Fibroblast of skin of scalp (primary cell): Measurements from ENCODE around the gene TNIK.
"Not testable (repeated sequence)": the region's sequence is repeated elsewhere in the genome, so short reads cannot be mapped to it uniquely, and the experiment has no call there.

ENCODE experiments used
- DNase-seq: peaks from one replicate; pipeline ENCODE4 v3.0.0-alpha.2; 2013

The TNIK gene

DNA sequence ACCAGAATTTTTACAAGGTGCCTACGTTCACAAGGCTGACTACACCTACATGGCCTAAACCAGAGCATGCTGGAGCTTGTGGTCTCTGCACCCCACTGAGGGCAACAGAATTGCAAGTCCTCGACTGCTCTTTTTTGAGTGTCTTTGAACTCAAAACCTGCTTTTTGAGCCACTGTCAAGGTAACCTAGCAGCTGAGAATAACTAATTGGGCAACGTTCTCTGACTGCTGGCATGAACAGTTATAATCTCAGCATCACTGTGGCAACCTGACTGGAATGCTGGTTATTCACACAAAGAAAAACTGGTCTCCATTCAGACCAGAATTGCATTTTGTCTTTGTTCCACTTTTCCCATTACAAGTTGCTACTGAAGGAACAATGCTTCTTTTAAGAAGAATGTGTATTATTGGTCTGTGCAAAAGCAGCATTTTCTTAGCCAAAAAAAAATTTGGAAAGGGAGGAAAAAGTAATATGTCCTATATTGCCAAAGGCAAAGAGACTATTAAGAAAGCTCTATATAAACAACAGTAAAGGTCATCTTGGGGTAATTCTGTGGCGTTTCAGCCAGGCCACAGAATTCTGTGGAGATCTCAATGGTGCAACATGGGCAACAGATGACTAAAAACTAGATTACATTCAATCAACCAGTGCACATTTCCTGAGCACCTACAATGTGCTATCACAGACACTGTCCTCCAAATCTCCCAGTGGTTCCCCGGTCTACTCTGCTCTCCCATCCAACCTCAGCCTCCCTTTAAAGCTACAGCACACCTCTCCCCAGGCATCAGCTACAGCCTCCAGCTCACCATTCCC lies 76.8 kb downstream of the TNIK start:
- no peak for DNase-seq

DNA sequence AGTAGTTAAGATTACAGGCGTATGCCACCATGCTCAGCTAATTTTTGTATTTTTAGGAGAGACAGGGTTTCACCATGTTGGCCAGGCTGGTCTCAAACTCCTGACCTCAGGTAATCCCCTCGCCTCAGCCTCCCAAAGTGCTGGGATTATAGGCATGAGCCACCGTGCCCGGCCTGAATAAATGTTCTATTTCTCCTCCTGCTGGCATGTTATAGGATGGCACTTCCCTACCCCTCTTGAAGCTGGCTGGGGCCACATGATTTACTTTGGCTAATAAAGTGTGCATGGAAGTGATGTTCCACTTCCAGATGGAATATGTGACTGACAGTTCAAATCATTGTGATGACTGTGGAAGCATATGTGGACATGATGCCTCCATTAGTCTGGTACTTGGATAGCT lies 77.9 kb downstream of the TNIK start:
- not testable (repeated sequence) for DNase-seq

DNA sequence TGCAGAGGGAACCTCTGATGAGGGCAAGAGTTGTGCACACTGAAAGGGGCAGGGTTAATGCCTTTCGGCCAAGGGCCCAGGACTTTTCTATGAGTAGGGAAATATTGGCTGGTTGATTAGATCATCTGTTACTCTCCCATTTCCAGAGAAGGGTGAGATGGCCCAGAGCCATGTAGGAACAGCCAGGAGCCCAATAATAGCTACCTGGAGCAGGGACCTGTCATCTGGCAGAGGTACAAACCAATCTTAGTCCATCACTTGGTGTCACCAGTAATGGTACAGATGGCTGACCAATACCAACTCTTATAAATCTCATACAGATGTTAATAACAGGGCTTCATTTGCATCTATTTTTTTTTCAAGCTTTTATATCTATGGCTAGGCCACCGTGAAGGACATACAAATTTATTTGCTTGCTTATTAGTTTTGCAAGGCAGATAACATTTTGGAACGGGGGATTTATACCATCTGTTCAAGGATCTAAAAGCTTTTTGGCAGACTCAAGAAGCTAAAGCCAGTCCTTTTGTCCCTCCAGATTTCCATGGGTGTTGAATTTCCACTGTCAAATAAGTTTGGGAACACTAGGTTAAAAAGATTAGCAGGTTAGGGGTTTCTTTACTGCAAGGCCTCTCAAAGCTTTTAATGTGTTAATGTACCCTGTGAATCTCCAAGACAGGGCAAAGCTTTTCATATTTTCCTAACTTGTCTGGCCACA lies 79.3 kb downstream of the TNIK start:
- no peak for DNase-seq

DNA sequence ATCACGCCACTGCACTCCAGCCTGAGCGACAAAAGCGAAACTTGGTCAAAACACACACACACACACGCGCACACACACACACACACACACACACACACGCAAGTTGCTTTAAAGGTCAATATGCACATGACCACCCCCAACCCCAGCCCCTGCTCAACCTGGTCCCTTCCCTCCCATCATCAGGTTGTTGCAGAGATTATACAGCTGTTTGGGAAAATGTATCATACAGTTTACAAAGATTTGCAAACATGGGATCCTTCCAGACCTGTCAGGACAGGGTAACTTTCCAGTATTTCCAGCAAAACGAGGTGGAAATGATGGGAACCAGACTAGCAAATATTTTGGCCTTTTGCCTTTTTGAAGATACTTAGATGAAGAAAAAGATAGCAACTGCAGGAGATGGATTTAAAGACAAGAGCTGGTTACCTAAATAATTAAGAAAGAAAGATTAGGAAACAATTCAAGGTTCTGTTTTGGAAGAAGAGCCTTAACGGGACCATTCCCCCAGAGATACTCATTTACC lies 80.2 kb downstream of the TNIK start:
- DNase-seq: no peak

DNA sequence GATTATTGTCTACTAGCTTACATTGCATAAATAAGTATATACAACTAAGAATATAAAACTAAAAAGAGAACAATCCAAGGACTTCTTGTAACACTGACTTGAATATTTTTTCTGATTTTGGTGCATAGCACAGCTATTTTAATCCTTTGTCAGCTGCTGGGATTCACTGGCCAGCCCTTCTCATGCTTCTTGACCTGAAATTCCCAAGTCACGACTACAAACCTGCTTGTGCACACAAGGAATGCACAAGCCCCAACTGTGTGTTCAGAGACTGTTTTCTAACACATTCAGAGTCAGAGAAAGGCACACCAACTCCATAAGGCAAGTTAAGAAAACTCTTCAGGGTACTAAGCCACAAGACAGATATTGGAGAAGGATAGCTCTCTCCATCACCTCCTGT lies 80.9 kb downstream of the TNIK start:
- peak; percentile 62 for DNase-seq

DNA sequence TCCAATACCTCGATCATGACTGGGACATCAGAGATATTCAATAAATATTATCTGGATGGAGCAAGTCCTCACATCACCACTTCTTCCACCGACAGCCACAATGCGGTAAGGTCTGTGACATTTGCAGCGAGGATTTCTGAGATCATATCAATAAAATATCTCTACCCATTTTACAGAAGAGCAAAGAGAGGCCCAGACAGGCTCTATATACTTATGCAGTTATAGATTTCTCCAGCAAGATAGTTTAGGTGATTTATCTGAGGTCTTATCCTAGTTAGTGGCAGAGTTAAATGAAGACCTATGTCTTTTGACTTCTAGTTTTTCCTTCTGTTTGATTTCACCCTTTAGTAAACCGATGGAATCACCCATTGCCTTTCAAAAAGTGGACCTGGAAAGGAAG lies 81.6 kb downstream of the TNIK start:
- no peak for DNase-seq

DNA sequence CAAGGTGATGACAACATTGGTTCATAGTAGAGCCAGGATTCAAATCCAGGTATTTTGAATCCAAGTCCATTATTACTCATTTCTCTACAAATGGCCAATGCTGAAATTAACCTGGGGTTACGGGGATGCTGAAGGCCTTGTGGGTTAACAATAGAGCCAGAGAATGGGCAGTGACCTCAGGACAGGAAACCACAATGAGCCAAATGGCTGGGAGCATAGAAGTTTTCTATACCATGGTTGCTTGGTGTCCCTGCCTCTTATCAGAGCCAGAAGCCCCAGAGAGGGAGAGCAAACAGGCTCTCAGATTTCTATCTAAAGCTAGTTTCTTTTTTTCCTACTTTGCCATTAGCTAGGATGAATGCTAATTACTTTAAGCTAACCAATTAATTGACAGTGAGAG lies 82.3 kb downstream of the TNIK start:
- DNase-seq: no peak

DNA sequence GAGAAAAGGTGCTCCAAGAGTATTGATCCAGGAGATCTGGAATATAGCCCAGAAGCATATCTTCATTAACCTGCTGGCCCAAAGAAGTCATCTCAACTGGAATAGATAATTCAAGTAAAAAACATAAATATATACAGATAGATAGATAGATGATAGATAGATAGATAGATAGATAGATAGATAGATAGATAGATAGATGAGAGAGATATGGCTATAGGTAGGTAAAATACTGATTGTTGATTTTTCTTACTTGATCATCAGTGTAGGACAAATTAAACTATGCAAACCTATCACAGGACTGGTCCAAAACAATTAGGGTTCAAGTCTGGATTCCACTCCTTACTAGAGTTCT lies 83.6 kb downstream of the TNIK start:
- DNase-seq: no peak

DNA sequence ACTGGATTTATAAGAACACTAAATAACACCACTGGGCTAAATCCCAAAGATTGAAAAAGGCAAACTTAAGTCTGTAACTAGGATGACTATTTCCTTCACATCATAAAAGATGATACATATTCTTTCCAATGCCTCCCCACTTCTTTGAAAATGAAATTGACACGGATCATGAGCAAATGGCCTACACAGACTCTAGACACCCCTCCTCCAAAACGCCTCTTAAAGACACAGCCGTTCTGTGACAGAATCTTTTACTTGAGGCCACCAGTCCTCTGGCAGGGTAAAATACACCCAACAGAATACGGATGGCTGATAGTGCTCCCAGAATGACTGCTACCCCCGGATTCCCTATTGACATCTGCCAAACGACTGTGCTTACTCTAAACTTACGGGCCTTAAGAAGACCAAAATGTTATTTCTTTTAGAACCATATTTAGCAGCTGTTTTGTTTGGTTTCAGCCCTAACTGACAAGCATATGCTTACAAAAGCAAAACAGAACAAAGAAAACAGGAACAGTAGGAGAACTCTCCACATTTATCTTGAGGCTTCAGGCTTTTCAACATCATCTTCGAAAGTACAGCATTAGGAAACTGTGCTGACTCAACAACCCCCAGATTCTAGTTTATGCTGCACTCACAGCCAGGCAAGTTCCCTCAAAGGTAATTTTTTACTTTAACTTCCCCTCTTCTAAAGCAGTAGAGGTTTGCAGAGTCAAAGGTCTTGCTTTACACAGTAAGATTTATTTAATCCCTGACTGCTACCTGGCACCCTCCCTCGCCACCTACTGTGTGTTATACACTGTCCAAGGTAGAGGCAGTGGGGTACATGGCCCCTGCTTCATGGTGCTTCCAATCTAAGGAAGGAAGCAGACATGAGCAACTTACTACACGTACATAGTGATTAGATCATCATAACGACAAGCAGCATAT lies 84.3 kb downstream of the TNIK start:
- no peak for DNase-seq

DNA sequence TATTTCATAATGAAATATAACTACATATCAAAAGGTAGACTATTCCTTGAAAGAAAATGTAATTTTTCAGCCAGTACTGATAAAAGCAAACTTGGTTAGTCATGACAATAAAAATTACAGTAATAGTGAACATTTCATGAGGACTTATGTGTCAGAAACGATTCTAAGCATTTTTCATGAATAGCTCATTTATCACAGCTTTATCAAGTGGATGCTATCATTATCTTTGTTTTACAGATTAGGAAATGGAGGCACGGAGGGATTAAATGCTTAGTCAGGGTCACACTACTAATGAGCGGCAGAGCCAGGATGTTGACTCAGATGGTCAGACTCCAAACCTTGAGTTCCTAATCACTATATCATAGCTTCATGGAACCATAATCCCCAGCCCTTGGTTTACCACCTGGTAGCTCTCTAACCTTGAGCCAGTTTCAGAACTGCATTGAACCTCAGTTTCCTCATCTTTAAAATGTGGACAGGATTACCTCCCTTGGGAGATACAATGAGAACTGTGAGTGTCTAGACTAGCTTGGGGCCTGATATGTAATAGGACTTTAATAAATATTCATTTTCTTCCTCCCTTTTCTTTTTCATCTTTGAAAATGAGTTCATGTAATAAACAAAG lies 85.4 kb downstream of the TNIK start:
- peak; percentile 60 for DNase-seq

DNA sequence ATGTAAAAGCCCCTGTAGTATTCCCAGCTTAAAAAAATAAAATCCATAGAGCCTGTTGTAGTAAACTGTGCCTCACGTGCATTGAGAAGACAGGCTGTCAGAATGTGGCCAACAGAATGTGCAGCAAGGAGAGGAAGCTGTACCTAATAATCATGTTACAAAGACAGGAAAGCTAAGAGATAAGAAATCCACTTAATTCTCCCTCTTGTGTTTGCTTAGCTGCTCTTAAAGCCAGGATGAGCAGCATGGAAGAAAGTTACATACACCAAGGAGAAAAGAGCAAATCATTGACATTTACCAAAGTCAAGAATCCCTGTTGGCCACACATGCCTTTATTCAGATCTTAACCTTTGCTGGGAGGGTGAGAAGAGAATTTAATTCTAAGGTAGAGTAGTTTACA lies 85.9 kb downstream of the TNIK start:
- DNase-seq: no peak

DNA sequence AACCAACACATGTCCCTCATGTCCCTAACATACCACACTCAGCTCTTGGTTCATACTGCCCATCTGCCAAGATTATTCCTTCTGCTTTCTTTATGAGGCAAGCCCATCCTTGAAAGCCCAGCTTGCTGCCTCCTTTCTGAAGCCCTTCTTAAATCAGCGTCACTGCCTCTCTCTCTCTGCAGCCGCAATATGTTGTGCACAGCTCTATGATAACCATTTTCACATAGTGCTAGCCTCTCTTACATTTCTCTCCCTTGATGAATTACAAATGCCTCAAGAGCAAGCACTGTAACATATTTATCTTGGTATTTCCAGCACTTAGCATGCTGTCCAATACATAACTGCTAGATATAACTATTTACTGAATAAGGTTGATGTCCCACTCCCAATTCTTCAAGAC lies 86.5 kb downstream of the TNIK start:
- no peak for DNase-seq

DNA sequence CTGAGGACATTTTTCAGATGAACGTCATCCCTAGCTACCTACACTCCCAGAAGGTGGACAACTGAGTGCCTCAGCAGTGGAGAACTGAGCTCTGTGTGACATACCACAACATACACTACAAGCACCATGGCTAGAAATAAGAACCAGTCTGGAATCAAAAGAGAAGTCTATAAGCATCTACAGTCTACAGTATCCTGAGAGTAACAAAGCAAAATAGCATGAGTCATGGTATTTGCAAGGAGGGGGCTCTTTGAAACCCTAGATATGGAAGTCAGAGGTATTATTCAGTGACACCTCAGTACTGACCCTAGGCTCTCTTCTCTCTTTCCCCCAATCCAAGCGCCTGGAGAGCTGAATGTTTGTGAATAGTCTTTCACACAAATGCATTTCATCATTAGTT lies 87.5 kb downstream of the TNIK start:
- no peak for DNase-seq

DNA sequence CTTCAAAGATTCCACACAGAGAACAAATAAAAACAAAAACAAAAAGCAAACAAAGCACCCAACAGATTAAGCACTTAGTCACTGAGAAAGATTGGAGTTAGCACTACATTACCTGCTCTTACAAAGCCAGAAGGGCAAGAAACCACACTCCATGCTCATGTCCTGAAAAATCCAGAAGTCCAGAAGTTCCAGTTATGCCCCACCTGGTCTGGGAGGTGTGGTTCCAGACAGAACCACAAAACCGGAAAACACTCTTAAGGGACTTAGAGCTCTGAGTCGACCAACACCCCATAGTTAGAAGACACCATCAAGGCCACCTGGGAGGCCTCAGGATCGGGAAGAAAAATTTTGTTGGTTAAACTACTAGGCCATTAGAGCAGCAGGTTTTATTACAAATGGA lies 88.9 kb downstream of the TNIK start:
- no peak for DNase-seq

DNA sequence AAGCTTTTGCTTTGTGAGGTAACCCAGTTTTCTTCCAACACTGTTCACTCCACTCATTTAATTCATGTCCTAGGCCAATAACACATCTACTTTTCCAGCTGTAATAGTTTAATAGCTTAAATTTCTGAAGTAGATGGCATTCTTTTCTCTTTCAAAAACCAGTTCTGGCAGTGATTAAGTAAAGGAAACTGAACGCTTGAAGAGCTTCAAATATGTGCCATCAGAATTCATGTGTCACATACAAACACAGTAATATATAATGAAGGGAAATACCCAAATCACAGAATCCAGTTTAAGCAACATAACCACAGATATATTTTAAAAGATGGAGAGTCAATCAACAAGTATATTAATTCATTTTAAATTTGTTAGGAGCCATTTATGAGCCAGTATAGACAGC lies 91.0 kb downstream of the TNIK start:
- no peak for DNase-seq

DNA sequence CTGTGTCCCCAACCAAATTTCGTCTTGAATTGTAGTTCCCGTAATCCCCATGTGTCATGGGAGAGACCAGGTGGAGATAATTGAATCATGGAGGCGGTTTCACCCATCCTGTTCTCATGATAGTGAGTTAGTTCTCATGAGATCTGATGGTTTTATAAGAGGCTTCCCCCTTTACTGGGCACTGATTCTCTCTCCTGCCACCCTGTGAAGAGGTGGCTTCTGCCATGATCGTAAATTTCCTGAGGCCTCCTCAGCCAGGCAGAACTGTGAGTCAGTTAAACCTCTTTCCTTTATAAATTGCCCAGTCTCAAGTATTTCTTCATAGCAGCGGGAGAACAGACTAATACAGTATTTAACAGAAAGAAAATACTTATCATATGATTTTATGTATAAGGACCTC lies 93.5 kb downstream of the TNIK start:
- not testable (repeated sequence) for DNase-seq

DNA sequence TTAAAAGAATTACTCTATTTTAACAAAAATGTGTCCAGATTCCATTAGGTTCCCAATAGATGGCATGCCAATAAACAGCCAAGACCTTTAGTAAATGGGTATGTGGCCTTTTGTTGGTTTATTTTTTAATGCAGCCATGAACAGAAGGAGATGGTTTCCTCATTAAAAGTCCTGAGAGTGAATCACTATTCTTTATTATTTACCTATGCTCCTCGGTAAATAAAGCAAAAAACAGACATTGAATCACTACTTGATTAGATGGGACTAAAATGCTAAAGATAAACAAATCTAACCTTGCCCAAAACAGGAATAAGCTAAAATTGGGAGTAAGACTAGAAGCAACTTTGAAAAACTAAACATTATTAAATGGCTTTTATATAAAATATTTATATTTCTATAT lies 94.2 kb downstream of the TNIK start:
- DNase-seq: no peak

DNA sequence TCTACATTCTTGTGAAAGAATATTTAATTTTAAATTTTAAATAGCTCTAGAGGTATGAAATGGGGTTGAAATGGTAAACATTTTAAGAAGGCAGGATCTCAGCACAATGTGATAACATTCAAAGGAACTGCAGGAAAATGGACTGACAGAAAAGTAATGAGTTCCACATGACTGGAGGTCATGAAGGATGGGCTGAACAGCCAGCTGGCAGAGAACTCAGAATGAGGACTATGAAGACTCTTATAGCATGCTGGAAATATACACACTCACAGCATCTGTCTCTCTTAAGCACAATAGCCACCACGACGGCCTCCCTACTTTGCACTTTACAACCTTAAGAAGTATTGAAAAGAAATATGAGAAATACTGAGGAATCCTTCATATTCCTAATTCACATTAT lies 94.7 kb downstream of the TNIK start:
- no peak for DNase-seq

DNA sequence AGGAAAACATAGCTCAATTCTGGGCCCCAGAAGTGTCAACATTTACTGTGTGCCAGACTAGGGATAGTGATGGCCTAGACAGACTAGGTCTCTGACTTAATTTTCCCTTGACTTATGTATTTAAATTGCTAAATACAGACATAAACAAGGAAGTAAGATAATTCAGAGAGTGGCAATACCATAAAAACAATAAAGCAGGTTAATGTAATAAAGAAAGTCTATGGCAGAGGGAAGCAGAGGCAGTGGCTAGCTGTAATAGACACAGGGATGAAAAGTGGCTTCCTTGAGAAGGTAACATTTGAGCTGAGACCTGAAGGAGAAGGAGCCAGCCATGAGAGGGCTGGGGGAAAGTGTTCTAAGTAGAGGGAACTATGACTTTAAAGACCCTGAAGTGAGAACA lies 95.7 kb downstream of the TNIK start:
- DNase-seq: no peak

DNA sequence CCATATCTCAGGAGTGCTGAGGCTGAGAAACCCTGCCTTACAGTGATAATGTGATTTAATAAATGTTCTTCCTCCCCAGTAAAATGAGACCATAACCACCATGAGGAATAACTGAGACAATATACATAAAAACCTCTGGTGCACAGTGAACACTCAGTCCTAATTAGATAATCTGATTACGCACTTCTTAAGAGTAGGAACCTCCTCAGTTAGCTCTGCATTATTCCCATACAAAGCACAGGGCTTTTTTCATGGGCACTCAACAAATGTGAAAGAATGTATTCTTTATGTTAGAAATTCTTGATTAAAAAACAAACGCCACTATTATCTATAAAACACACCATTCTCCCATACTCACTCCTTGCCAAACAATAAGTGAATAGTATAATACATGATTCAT lies 97.0 kb downstream of the TNIK start:
- no peak for DNase-seq

DNA sequence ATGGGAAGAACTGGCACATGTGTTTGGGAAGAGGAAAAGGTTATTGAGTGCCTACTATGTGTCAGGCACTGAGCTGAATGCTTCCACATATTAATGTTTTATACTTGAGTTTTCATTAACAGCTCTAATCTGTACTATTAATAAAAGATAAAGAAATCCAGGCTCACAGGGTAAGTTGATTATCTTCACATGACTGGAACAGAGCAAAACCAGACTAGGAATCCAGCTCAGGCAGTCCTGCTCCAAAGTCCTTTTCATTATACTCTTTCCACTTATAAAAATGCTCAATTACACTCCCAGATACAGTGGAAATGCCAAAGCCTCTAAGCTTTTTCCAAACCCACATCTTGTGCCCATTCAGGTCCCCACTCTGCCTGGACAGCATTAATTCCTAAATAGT lies 97.6 kb downstream of the TNIK start:
- no peak for DNase-seq

DNA sequence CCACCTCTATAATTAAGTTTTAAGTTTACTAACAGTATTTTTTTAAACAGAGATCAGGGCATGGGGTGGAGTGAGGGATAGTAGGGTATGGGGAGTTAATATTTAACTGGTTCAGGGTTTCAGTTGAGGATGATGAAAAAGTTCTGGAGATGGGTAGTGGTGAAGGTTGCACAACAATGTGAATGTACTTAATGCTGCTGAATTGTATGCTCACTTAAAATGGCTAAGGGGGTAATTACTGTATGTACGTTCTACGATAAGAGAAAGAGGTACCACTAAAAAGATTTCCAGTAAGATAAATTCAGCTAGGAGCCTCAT lies 101.4 kb downstream of the TNIK start:
- DNase-seq: no peak
